Neural cell (in vitro differentiated cells): Measurements from ENCODE around the gene ADAMTS14. TPM values are rescaled to one million over a fixed set of nuclear protein-coding genes. Genes with fewer than 3 reads are reported as not detected.

ENCODE experiments used
- H2AFZ ChIP-seq: fragments of 200-600, 300-800 bp; sonication (generic), shearing (Covaris generic); 2 replicates; pipeline ENCODE4 v1.6.0; 2014; ENCODE audit warnings: low read depth, mild to moderate bottlenecking, antibody characterized with exemption, low read length, moderate library complexity
- H3F3A ChIP-seq: fragments of 200-600 bp; shearing (Covaris generic); 2 replicates; pipeline ENCODE4 v1.6.1; 2016; ENCODE audit warnings: mild to moderate bottlenecking, moderate library complexity, mixed read lengths, antibody characterized with exemption, low read length; ENCODE audit not compliant: insufficient read depth, poor library complexity, severe bottlenecking
- H3K27ac ChIP-seq: fragments of 200-600, 300-800 bp; sonication (generic), shearing (Covaris generic); 2 replicates; pipeline ENCODE4 v1.5.1; 2014; ENCODE audit warnings: mild to moderate bottlenecking, low read length, moderate library complexity
- H3K27me3 ChIP-seq: fragments of 300-800, 200-600 bp; sonication (generic), shearing (Covaris generic); 2 replicates; pipeline ENCODE4 v1.6.0; 2014; ENCODE audit warnings: mild to moderate bottlenecking, low read depth, low read length, moderate library complexity; ENCODE audit not compliant: insufficient read depth
- H3K36me3 ChIP-seq: fragments of 300-800, 200-600 bp; sonication (generic), shearing (Covaris generic); 2 replicates; pipeline ENCODE4 v1.5.1; 2014; ENCODE audit warnings: mild to moderate bottlenecking, antibody characterized with exemption, low read length, moderate library complexity; ENCODE audit not compliant: insufficient read depth
- H3K4me2 ChIP-seq: fragments of 300-800, 200-600 bp; sonication (generic), shearing (Covaris generic); 2 replicates; pipeline ENCODE4 v1.6.0; 2014; ENCODE audit warnings: mild to moderate bottlenecking, low read length
- H3K4me3 ChIP-seq: fragments of 300-800, 200-600 bp; sonication (generic), shearing (Covaris generic); 2 replicates; pipeline ENCODE4 v1.5.1; 2014; ENCODE audit warnings: mild to moderate bottlenecking, low read length, moderate library complexity
- H3K79me2 ChIP-seq: fragments of 200-600 bp; shearing (Covaris generic); replicated peaks from 2 replicates; pipeline ENCODE4 v1.6.0; 2014; ENCODE audit warnings: mild to moderate bottlenecking, low read length, moderate library complexity; ENCODE audit not compliant: insufficient read depth
- H3K9ac ChIP-seq: fragments of 300-800, 200-600 bp; sonication (generic), shearing (Covaris generic); 2 replicates; pipeline ENCODE4 v1.6.1; 2016; ENCODE audit warnings: mild to moderate bottlenecking, low read length, mixed read lengths
- H3K9me2 ChIP-seq: fragments of 200-600 bp; shearing (Covaris generic); 2 replicates; pipeline ENCODE4 v1.6.1; 2016; ENCODE audit warnings: mild to moderate bottlenecking, low read length, mixed read lengths; ENCODE audit not compliant: insufficient read depth
- H3K9me3 ChIP-seq: fragments of 200-600, 300-800 bp; sonication (generic), shearing (Covaris generic); 2 replicates; pipeline ENCODE4 v1.6.1; 2016; ENCODE audit warnings: mild to moderate bottlenecking, mixed run types, low read length, moderate library complexity, mixed read lengths
- H4K20me1 ChIP-seq: fragments of 200-600 bp; shearing (Covaris generic); 2 replicates; pipeline ENCODE4 v1.6.1; 2016; ENCODE audit warnings: mild to moderate bottlenecking, mixed run types; ENCODE audit not compliant: insufficient read depth
- CTCF ChIP-seq: fragments of 450-650 bp; IDR thresholded peaks from 2 replicates; pipeline ENCODE4 v1.5.1; 2014; ENCODE audit warnings: antibody characterized with exemption, mild to moderate bottlenecking, moderate library complexity; ENCODE audit not compliant: poor library complexity, severe bottlenecking
- EP300 ChIP-seq: fragments of 450-650 bp; conservative IDR thresholded peaks from 2 replicates; pipeline ENCODE4 v1.6.1; 2014; ENCODE audit warnings: antibody characterized with exemption, mild to moderate bottlenecking, moderate library complexity; ENCODE audit not compliant: poor library complexity, severe bottlenecking
- EZH2 ChIP-seq: fragments of 200-600, 300-800 bp; shearing (Covaris generic), sonication (generic); IDR thresholded peaks from 2 replicates; pipeline ENCODE4 v1.6.1; 2014; ENCODE audit warnings: antibody characterized with exemption, low read length, borderline replicate concordance, mild to moderate bottlenecking; ENCODE audit not compliant: insufficient read depth, poor library complexity, severe bottlenecking
- MXI1 ChIP-seq: fragments of 450-650 bp; conservative IDR thresholded peaks from 2 replicates; pipeline ENCODE4 v1.6.1; 2014; ENCODE audit warnings: antibody characterized with exemption, mild to moderate bottlenecking; ENCODE audit not compliant: poor library complexity, severe bottlenecking
- RAD21 ChIP-seq: fragments of 450-650 bp; conservative IDR thresholded peaks from 2 replicates; pipeline ENCODE4 v1.6.1; 2014; ENCODE audit warnings: antibody characterized with exemption, mild to moderate bottlenecking, moderate library complexity
- REST ChIP-seq: IDR thresholded peaks from 2 replicates; pipeline ENCODE4 v1.6.1; 2012; ENCODE audit warnings: borderline replicate concordance
- SMC3 ChIP-seq: fragments of 450-650 bp; conservative IDR thresholded peaks from 2 replicates; pipeline ENCODE4 v1.6.1; 2014; ENCODE audit warnings: antibody characterized with exemption, mild to moderate bottlenecking, moderate library complexity; ENCODE audit not compliant: poor library complexity
- TAF1 ChIP-seq: IDR thresholded peaks from 2 replicates; pipeline ENCODE4 v1.6.1; 2012; ENCODE audit warnings: low read depth
- polyA plus RNA-seq: library from polyadenylated mRNA; depleted of rRNA; stranded (reverse); fragments of >200 nt; gene quantifications from 2 replicates; pipeline ENCODE4 v1.2.3, GENCODE V29; 2014

Gene ADAMTS14
- polyA plus RNA-seq, 1 donor from 2014 or later, result 0.04 TPM

GRCh38 chr10:70757856-70758255 lies 85.5 kb downstream of the ADAMTS14 start:
- Histone ChIP-seq H3F3A (no peaks in the 10 kb centered on the region), H3K9me2 (no peaks in the 10 kb centered on the region), H3K9me3 (no peaks in the 10 kb centered on the region), H4K20me1 (no peaks in the 10 kb centered on the region), H3K4me3 (no peak overlapping the region), H3K9ac (no peak overlapping the region), H3K36me3 (no peaks in the 10 kb centered on the region), H3K4me2 (no peak overlapping the region), H3K79me2 (no peaks in the 10 kb centered on the region), H2AFZ (no peak overlapping the region), H3K27ac (no peak overlapping the region), H3K27me3 (no peaks in the 10 kb centered on the region)
- no peak for TF ChIP-seq CTCF
- no peak for TF ChIP-seq EP300
- TF ChIP-seq MXI1, result no peak
- TF ChIP-seq TAF1, result no peak
- no peak for TF ChIP-seq EZH2
- no peak for TF ChIP-seq SMC3

GRCh38 chr10:70758757-70759514 lies 86.6 kb downstream of the ADAMTS14 start:
- Histone ChIP-seq H3K9me3 (no peaks in the 10 kb centered on the region), H2AFZ (no peak overlapping the region), H3K4me2 (no peak overlapping the region), H3K4me3 (no peak overlapping the region), H3K9ac (no peak overlapping the region), H3K27me3 (no peaks in the 10 kb centered on the region), H4K20me1 (no peaks in the 10 kb centered on the region), H3K79me2 (no peaks in the 10 kb centered on the region), H3F3A (no peaks in the 10 kb centered on the region), H3K9me2 (no peaks in the 10 kb centered on the region), H3K27ac (no peak overlapping the region), H3K36me3 (no peaks in the 10 kb centered on the region)
- TF ChIP-seq TAF1, result no peak
- TF ChIP-seq REST, result no peak
- no peak for TF ChIP-seq EZH2
- no peak for TF ChIP-seq EP300
- peak; percentile 53 for TF ChIP-seq SMC3
- peak; percentile 64 for TF ChIP-seq CTCF
- TF ChIP-seq RAD21, result peak; percentile 59
